ENCODE data around the gene CARMIL3.

The CARMIL3 gene

GRCh38 chr14:24116128-24116814, 64.5 kb downstream of the CARMIL3 start:
- Mint-ChIP-seq H3K27me3 (ENCODE audit: low read depth) (no peaks in the 10 kb centered on the region), H3K9me3 (no peaks in the 10 kb centered on the region), H3K4me1 (peaks cover 20% of the 10 kb centered on the region), H3K36me3 (ENCODE audit: low read depth) (peaks cover 42% of the 10 kb centered on the region), H3K4me3 (peak overlapping the region; percentile 96 to 99 (median 99)), H3K27ac (peak overlapping the region; percentile 100)
- TF ChIP-seq CTCF (IDR thresholded peaks at IDR 0.05; ENCODE audit: unreplicated experiment in 3 of 3), result no peak

DNA sequence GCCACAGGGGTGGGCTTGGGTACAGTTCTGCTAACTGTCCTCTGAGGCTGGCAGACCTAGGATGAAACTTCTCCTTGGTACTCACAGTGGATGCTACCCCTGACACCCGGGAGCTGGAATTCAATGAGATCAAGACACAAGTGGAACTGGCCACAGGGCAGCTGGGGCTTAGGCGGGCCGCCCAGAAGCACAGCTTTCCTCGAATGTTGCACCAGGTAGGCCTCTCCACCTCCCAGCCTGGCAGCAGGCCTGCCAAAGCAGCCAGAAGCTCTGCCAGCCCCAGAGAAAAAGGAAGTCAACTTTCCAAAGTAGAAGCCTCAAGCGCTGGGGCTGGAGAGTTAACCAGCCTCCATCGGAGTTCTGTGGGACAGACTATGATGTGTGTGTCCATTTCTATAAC, 65.4 kb downstream of the CARMIL3 start:
- H3K4me1 Mint-ChIP-seq, result peaks cover 20% of the 10 kb centered on the region
- H3K27me3 Mint-ChIP-seq (ENCODE audit: low read depth), result no peaks in the 10 kb centered on the region
- TF ChIP-seq CTCF (IDR thresholded peaks at IDR 0.05; ENCODE audit: unreplicated experiment in 3 of 3), result no peak
- H3K36me3 Mint-ChIP-seq (ENCODE audit: low read depth), result peaks cover 47% of the 10 kb centered on the region
- H3K27ac Mint-ChIP-seq, result no peak overlapping the region
- no peaks in the 10 kb centered on the region for H3K9me3 Mint-ChIP-seq
- peak overlapping the region in 1 of 3 experiments; percentile 96 for H3K4me3 Mint-ChIP-seq

Measured in nephron (organoid).